ENCODE results near the gene AMDHD2. TPM values are rescaled to one million over a fixed set of nuclear protein-coding genes. Genes with fewer than 3 reads are reported as not detected.

AMDHD2 gene
- total RNA-seq, 4 donors from 2014 or later = 11.6 to 23.9 (median 17.5) TPM

GRCh38 chr16:2519711-2520080 is 475 bp upstream of the AMDHD2 start:
- no peaks in the 10 kb centered on the region for H3K27me3 ChIP-seq
- H3K4me3 ChIP-seq = peak overlapping the region in 3 of 4 donors; percentile 50 to 85 (median 75)

GRCh38 chr16:2520784-2521531 is 787 bp downstream of the AMDHD2 start:
- 42 to 64% methylated on average over 7 to 8 of the region's 41 CpGs for WGBS, 2 donors
- no peak for DNase-seq
- intact Hi-C loops (cut with DNase I) = no loop called here
- H3K9me3 ChIP-seq = no peaks in the 10 kb centered on the region
- H3K4me1 ChIP-seq = peaks cover 46 to 62% (median 50%) of the 10 kb centered on the region in 3 donors
- peaks cover 11 to 65% (median 24%) of the 10 kb centered on the region in 3 donors for H3K36me3 ChIP-seq
- no peaks in the 10 kb centered on the region for H3K27me3 ChIP-seq
- peak overlapping the region; percentile 66 to 100 (median 96) for H3K27ac ChIP-seq
- peak overlapping the region; percentile 50 to 85 (median 64) for H3K4me3 ChIP-seq
- peak in 2 of 6 experiments; percentile 3 to 32 for TF ChIP-seq CTCF (IDR thresholded peaks at IDR 0.05)
- no peak for TF ChIP-seq POLR2A (IDR thresholded peaks at IDR 0.05)

More at GRCh38 chr16:2519711-2520080, 475 bp upstream of the AMDHD2 start:
- 38 to 46% methylated on average over 12 to 19 of the region's 22 CpGs for WGBS, 2 donors
- peak overlapping the region; percentile 93 to 100 (median 98) for H3K27ac ChIP-seq
- DNase-seq = no peak
- H3K4me1 ChIP-seq = peaks cover 57 to 75% (median 58%) of the 10 kb centered on the region in 3 donors
- TF ChIP-seq POLR2A (IDR thresholded peaks at IDR 0.05) (no peak), CTCF (IDR thresholded peaks at IDR 0.05) (no peak)
- intact Hi-C loops (cut with DNase I) = no loop called here
- peaks cover 10 to 53% (median 23%) of the 10 kb centered on the region in 3 donors for H3K36me3 ChIP-seq
- no peaks in the 10 kb centered on the region for H3K9me3 ChIP-seq

- Histone ChIP-seq H3K9me3 (no peaks in the 10 kb centered on the region), H3K27ac (no peak overlapping the region), H3K4me3 (no peak overlapping the region), H3K27me3 (no peaks in the 10 kb centered on the region), H3K4me1 (peaks cover 17 to 34% (median 21%) of the 10 kb centered on the region in 3 donors), H3K36me3 (peaks cover 21 to 82% (median 37%) of the 10 kb centered on the region in 3 donors)
- intact Hi-C loops (cut with DNase I) = no loop called here
- DNase-seq = no peak
- WGBS, 2 donors = 83 to 89% methylated on average over 5 to 6 of the region's 6 CpGs
- TF ChIP-seq POLR2A (IDR thresholded peaks at IDR 0.05) (no peak), CTCF (IDR thresholded peaks at IDR 0.05) (no peak)
These were observed 3.6 kb downstream of the AMDHD2 start for GRCh38 chr16:2523801-2524231.

- Histone ChIP-seq H3K4me3 (no peak overlapping the region), H3K4me1 (peaks cover 11 to 28% (median 15%) of the 10 kb centered on the region in 3 donors), H3K27ac (no peak overlapping the region), H3K36me3 (peaks cover 26 to 82% (median 38%) of the 10 kb centered on the region in 3 donors), H3K27me3 (no peaks in the 10 kb centered on the region), H3K9me3 (no peaks in the 10 kb centered on the region)
- intact Hi-C loops (cut with DNase I) = no loop called here
- 89 to 90% methylated on average over 8 to 9 of the region's 9 CpGs for WGBS, 2 donors
- DNase-seq = no peak
- TF ChIP-seq POLR2A (IDR thresholded peaks at IDR 0.05) = no peak
- TF ChIP-seq CTCF (IDR thresholded peaks at IDR 0.05) = no peak
These were observed 4.3 kb downstream of the AMDHD2 start for GRCh38 chr16:2524339-2524938.

GRCh38 chr16:2526135-2526534 is 6.0 kb downstream of the AMDHD2 start:
- H3K27me3 ChIP-seq = no peaks in the 10 kb centered on the region
- WGBS, 2 donors = 53 to 88% methylated on average over 5 of the region's 8 CpGs
- no peaks in the 10 kb centered on the region for H3K9me3 ChIP-seq
- intact Hi-C loops (cut with DNase I) = no loop called here
- H3K4me3 ChIP-seq = no peak overlapping the region
- TF ChIP-seq CTCF (IDR thresholded peaks at IDR 0.05) = no peak
- no peak for TF ChIP-seq POLR2A (IDR thresholded peaks at IDR 0.05)
- H3K27ac ChIP-seq = no peak overlapping the region
- DNase-seq = no peak
- H3K4me1 ChIP-seq = peaks cover 5 to 25% (median 7%) of the 10 kb centered on the region in 3 donors
- peaks cover 30 to 91% (median 35%) of the 10 kb centered on the region in 3 donors for H3K36me3 ChIP-seq
